ENCODE measurements around the gene SENP6.

DNA sequence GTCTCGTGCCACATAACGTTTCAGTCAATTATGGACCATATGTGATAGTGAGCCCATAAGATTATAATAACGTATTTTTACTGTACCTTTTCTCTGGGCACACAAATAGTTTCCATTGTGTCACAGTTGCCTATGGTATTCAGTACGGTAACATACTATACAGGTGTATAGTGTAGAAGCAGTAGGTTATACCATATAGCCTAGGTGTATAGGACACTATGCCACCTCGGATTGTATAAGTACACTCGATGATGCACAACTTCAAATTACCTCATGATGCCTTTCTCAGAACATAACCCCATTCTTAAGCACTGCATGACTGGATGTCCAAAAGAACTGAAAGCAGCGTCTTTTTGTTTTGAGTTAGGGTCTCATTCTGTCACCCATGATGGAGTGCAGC, 87.9 kb downstream of the SENP6 start:
- TF ChIP-seq, protein P1, sequence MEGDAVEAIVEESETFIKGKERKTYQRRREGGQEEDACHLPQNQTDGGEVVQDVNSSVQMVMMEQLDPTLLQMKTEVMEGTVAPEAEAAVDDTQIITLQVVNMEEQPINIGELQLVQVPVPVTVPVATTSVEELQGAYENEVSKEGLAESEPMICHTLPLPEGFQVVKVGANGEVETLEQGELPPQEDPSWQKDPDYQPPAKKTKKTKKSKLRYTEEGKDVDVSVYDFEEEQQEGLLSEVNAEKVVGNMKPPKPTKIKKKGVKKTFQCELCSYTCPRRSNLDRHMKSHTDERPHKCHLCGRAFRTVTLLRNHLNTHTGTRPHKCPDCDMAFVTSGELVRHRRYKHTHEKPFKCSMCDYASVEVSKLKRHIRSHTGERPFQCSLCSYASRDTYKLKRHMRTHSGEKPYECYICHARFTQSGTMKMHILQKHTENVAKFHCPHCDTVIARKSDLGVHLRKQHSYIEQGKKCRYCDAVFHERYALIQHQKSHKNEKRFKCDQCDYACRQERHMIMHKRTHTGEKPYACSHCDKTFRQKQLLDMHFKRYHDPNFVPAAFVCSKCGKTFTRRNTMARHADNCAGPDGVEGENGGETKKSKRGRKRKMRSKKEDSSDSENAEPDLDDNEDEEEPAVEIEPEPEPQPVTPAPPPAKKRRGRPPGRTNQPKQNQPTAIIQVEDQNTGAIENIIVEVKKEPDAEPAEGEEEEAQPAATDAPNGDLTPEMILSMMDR (IDR thresholded peaks at IDR 0.05) = no peak
- no peak for TF ChIP-seq POLR2A (IDR thresholded peaks at IDR 0.05)
